OCI-LY1 (cell line): ENCODE measurements around the gene LRRC36.

Source experiments
- H2AFZ ChIP-seq: fragments of 200-600 bp; sonication (generic), shearing (Covaris generic); 2 replicates; pipeline ENCODE4 v1.6.0; 2014; ENCODE audit warnings: antibody characterized with exemption, mild to moderate bottlenecking, low read length
- H3F3A ChIP-seq: fragments of 200-600 bp; sonication (generic), shearing (Covaris generic); 2 replicates; pipeline ENCODE4 v1.6.0; 2014; ENCODE audit warnings: mild to moderate bottlenecking, antibody characterized with exemption, low read length, moderate library complexity; ENCODE audit not compliant: insufficient read depth
- H3K27ac ChIP-seq: fragments of 200-600 bp; sonication (generic); 2 replicates; pipeline ENCODE4 v1.5.1; 2014; ENCODE audit warnings: low read length, mixed run types, mild to moderate bottlenecking, low read depth; ENCODE audit not compliant: poor library complexity, severe bottlenecking
- H3K27me3 ChIP-seq: fragments of 200-600 bp; sonication (generic); 2 replicates; pipeline ENCODE4 v1.6.0; 2014; ENCODE audit warnings: antibody characterized with exemption, mild to moderate bottlenecking, low read length, moderate library complexity; ENCODE audit not compliant: insufficient read depth
- H3K36me3 ChIP-seq: fragments of 200-600 bp; sonication (generic); 2 replicates; pipeline ENCODE4 v1.6.1; 2014; ENCODE audit warnings: mild to moderate bottlenecking, antibody characterized with exemption, low read length, moderate library complexity, mixed read lengths; ENCODE audit not compliant: insufficient read depth
- H3K4me1 ChIP-seq: fragments of 200-600 bp; sonication (generic); 2 replicates; pipeline ENCODE4 v1.5.1; 2014; ENCODE audit warnings: mild to moderate bottlenecking, low read length, moderate library complexity; ENCODE audit not compliant: insufficient read depth, severe bottlenecking
- H3K4me2 ChIP-seq: fragments of 200-600 bp; sonication (generic), shearing (Covaris generic); 2 replicates; pipeline ENCODE4 v1.6.1; 2014; ENCODE audit warnings: low read length
- H3K4me3 ChIP-seq: fragments of 200-600 bp; sonication (generic); 2 replicates; pipeline ENCODE4 v1.5.1; 2014; ENCODE audit warnings: low read length, low read depth, mild to moderate bottlenecking, mixed read lengths; ENCODE audit not compliant: poor library complexity, severe bottlenecking
- H3K79me2 ChIP-seq: fragments of 200-600 bp; shearing (Covaris generic); 2 replicates; pipeline ENCODE4 v1.6.1; 2016; ENCODE audit warnings: mixed run types, low read length, mixed read lengths; ENCODE audit not compliant: insufficient read depth
- H3K9ac ChIP-seq: fragments of 200-600 bp; sonication (generic), shearing (Covaris generic); 2 replicates; pipeline ENCODE4 v1.6.1; 2014; ENCODE audit warnings: mild to moderate bottlenecking, low read length, mixed read lengths
- H3K9me2 ChIP-seq: fragments of 200-600 bp; sonication (generic), shearing (Covaris generic); 2 replicates; pipeline ENCODE4 v1.6.1; 2014; ENCODE audit warnings: low read depth, mild to moderate bottlenecking, low read length, mixed read lengths
- H3K9me3 ChIP-seq: fragments of 200-600 bp; shearing (Covaris generic); 2 replicates; pipeline ENCODE4 v1.6.1; 2014; ENCODE audit warnings: low read length, mixed read lengths
- H4K20me1 ChIP-seq: fragments of 200-600 bp; sonication (generic), shearing (Covaris generic); 2 replicates; pipeline ENCODE4 v1.6.0; 2016; ENCODE audit warnings: mild to moderate bottlenecking, low read length; ENCODE audit not compliant: insufficient read depth
- CTCF ChIP-seq: fragments of 200-600 bp; sonication (generic), shearing (Covaris generic); IDR thresholded peaks from 2 replicates; pipeline ENCODE4 v1.5.1; 2017; ENCODE audit warnings: mild to moderate bottlenecking, antibody characterized with exemption, low read length, moderate library complexity, mixed read lengths
- EZH2 ChIP-seq: fragments of 200-600 bp; sonication (generic), shearing (Covaris generic); IDR thresholded peaks from 2 replicates; pipeline ENCODE4 v1.8.0; 2017; ENCODE audit warnings: borderline replicate concordance, mixed run types, mild to moderate bottlenecking, antibody characterized with exemption, low read length, moderate library complexity, mixed read lengths

Gene LRRC36

GRCh38 chr16:67430504-67430976, 103.9 kb downstream of the LRRC36 start:
- Histone ChIP-seq H3K9me3 (no peaks in the 10 kb centered on the region), H3K79me2 (no peaks in the 10 kb centered on the region), H3K27ac (no peak overlapping the region), H2AFZ (no peak overlapping the region), H3K27me3 (peaks cover 8% of the 10 kb centered on the region; the same call in 1 of the 2 replicates), H3K4me3 (peak overlapping the region; percentile 56), H3K9ac (no peak overlapping the region), H4K20me1 (no peaks in the 10 kb centered on the region), H3K9me2 (no peaks in the 10 kb centered on the region), H3K4me1 (peaks cover 5% of the 10 kb centered on the region), H3F3A (no peaks in the 10 kb centered on the region), H3K36me3 (peaks cover 3% of the 10 kb centered on the region; the same call in 1 of the 2 replicates), H3K4me2 (peak overlapping the region; percentile 76)
- TF ChIP-seq CTCF (no peak), EZH2 (no peak)

GRCh38 chr16:67430977-67431774, 104.6 kb downstream of the LRRC36 start, which contains the start of gene HSD11B2:
TSS of gene HSD11B2 (plus strand) at chr16:67431121. CDS start at chr16:67431249, 128 bp downstream.
- no peak within 1 kb of the TSS for H3K27ac ChIP-seq
- no peaks in the 10 kb centered on the region for H3K79me2 ChIP-seq
- H3K4me3 ChIP-seq: peak within 1 kb of the TSS; percentile 56

More at GRCh38 chr16:67430977-67431774, 104.6 kb downstream of the LRRC36 start, which contains the start of gene HSD11B2:
- peaks cover 8% of the 10 kb centered on the region; the same call in 1 of the 2 replicates for H3K27me3 ChIP-seq
- H3K9me3 ChIP-seq: no peaks in the 10 kb centered on the region
- peak within 1 kb of the TSS; percentile 76 for H3K4me2 ChIP-seq
- no peaks in the 10 kb centered on the region for H3F3A ChIP-seq
- H4K20me1 ChIP-seq: no peaks in the 10 kb centered on the region
- no peak within 1 kb of the TSS for H2AFZ ChIP-seq
- H3K4me1 ChIP-seq: peaks cover 5% of the 10 kb centered on the region
- H3K9ac ChIP-seq: no peak within 1 kb of the TSS
- no peaks in the 10 kb centered on the region for H3K9me2 ChIP-seq
- H3K36me3 ChIP-seq: peaks cover 8% of the 10 kb centered on the region; the same call in 1 of the 2 replicates
- no peak for TF ChIP-seq EZH2
- no peak for TF ChIP-seq CTCF
